GM04504 (cell line): ENCODE measurements around the gene HIGD1B.

Experiments
- DNase-seq: peaks from one replicate; pipeline ENCODE4 v3.0.0-alpha.2; 2012; ENCODE audit warnings: low read depth

HIGD1B gene

GRCh38 chr17:44837196-44837595, 10.5 kb upstream of the HIGD1B start:
- no peak for DNase-seq

DNA sequence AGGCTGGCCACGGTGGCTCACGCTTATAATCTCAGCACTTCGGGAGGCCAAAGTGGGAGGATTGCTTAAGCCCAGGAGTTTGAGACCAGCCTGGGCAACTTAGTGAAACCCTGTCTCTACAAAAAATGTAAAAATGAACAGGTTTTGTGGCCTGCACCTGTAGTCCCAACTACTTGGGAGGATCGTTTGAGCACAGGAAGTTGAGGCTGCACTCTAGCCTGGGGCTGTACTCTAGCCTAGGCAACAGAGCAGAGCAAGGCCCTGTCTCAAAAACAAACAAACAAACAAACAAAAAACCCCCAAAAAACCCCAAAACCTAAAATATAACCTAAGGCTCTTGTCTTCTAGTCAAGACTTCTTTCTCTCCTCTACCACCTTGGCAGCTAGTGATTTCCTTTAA, 7.4 kb upstream of the HIGD1B start:
- no peak for DNase-seq

DNA sequence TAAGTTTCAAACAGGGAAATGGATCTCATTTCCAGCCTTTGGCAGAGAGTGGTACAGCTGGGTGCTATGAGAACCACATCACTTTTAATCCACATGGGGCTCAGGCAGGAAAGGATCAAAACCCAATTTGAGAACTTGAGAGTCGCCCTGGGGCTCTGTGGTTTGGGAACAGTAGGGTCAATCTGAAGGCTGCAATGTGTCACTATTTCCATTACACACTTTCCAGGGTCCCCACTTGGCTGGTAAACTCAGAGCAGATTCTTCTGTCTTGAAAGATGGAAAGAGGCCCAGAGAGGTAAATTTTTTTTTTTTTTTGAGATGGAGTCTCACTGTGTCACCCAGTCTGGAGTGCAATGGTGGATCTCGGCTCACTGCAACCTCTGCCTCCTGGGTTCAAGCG, 6.7 kb upstream of the HIGD1B start:
- no peak for DNase-seq

- no peak for DNase-seq
Measured at GRCh38 chr17:44842748-44843147, 4.9 kb upstream of the HIGD1B start.

DNA sequence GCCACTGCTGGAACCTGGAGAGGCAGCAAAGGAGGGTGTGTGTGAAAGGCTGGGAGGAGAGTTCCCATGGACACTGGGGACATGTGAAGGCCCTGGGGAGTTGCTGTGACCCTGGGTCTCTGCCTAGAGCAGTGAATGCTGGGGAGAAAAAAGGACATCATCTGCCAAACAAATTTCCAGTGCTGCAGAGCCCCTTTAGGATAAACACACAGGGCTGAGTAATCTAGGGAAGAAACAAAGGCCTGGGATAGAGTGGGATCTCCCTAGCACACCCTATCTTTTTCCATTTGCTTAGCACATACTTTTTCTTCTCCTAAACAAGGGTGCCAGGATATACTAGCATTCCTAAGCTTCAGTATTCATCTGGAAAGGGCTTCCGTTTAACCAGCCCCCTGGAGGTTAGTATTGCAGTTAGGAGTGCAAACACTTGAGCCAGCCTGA, 3.3 kb upstream of the HIGD1B start:
- no peak for DNase-seq

DNA sequence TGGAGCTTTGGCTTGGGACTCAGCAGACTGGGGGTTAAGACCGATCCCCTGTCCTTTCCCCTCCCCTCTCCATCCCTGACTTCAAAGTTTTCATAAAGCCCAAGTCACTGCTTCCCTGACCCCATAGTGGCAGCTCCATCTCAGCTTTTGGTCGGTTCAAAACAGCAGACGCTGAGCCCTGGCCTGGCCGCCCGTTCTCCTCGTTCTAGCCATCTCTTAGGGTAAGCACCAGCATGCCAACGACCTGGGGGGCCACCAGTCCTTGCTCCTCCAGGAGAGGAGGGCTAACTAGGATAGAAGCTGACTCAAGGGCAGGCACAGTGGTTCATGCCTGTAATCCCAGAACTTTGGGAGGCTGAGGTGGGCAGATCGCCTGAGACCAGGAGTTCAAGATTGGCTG, 1.5 kb upstream of the HIGD1B start:
- no peak for DNase-seq

DNA sequence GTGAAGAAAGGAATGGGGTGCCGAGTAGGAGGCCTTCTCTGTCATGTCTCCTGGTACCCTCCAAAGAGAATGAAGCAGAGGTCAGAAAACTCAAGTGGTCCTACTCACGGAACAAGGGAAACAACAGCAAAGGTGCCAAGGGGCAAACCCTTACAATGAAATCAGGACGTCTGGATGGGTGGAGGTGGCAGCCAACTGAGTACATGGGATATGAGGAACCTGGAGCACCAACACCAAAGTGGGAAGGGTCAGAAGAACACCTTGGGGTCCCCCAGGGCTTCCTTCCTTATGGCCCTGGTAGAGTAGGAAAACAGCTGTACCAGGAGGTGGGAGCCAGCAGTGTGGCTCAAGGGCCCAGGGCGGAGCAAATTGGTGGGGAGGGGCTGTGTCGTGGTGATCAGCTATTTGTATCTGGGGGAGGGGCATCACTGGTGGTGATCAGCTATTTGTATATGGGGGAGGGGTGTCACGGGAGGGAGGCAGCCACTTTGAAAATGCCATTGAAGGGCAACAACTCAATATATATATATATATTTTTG, 643 bp downstream of the HIGD1B start:
- no peak for DNase-seq

DNA sequence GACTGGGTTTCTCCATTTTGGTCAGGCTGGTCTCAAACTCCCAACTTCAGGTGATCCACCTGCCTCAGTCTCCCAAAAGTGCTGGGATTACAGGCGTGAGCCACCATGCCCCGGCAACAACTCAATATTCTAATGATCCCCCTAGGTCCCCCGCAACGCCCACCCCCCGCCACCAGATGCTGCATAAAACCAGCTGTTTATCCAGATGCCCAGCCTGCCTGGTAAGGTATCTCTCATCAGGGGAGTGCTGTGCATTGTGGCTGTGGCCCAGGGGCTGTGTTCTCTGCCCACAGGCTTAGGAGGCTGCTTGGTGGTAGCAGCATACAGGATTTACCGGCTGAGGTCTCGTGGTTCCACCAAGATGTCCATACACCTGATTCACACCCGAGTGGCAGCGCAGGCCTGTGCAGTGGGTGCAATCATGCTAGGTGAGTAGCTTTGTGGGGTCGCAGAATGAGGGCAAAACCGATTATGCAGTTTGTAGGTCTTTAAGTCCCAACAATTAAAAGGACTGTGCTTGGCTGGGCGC, 1.3 kb downstream of the HIGD1B start:
- DNase-seq, result no peak

DNA sequence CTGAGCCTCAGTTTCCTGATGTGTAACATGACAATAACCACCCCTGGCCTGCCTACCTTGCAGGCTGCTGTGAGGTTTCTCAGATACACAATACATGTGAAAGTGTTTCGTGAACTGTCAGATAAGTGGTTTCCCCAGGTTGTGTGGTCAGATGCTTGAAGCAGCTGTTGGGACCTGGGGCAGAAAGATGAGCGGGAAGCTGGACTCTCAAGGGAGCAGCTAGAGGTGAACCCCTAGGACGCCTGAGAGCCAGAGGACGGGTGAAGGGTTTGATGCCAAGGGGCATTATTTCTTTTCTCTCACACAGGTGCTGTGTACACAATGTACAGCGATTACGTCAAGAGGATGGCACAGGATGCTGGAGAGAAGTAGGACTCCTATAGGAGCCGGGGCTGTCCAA, 2.3 kb downstream of the HIGD1B start:
- no peak for DNase-seq

DNA sequence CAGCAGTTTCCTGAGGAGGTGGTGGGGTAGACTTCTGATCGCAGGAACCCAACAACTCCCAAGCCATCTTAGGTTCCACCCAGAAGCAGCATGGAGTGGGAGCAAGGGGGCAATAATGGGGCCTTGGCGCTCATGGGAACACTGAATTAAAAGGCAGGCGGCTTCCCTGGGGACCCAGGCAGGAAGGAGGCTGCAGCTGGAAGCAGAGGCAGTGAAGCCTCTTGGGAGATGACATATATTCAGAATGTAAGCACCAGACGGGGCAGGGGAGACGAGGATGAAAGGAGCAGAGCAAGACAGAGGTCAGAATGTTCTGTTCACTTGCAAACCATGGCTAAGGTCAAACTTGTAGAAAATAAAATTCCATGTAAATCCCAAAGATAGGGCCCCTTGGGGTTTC, 2.9 kb downstream of the HIGD1B start:
- no peak for DNase-seq

DNA sequence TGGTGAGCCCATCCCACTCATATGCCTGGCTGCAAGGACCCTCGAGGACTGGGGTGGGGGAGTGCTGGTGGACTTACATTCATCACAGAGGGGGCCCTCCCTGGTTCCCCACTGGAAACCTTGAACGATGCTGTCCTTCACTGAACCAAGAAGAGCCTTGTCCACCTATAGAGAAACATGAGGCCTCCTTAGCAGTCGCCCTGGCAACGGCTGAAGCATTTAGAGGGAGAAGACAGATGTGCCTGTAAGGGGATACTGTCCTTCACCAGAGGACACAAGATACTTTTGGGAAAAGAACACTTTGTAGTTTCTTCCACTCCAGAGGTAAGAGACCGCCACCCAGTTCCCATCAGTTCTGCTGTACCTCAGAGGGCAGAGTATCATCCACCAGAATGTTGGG, 6.5 kb downstream of the HIGD1B start:
- no peak for DNase-seq

GRCh38 chr17:44859701-44860100, 12.0 kb downstream of the HIGD1B start:
- DNase-seq, result no peak

DNA sequence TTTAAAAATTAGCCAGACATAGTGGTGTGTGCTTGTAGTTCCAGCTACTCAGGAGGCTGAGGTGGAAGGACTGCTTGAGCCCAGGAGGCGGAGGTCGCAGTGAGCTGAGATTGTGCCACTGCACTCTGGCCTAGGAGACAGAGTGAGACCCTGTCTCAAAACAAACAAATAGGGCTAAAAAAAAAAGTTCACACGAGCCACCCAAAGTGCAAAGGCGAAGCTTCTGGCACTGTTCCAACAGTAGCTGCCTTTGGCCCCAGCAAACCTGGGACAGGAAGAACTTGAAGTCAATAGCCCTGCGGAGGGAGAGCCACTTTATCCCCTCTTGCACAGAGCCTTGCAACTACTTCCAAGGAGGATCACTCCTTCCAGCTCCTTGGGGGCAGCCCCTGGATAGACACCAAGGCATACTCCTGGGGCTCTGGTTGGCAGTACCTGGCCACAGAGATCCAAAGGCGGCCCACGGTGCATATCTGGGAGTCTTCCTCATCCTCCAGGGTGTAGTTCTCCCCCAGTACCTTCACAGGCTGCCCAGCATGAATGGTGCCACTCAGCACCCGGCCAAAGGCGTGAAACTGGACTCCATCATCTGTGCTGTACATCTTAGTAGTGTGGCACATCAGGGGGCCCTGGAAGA, 14.7 kb downstream of the HIGD1B start:
- DNase-seq, result no peak

DNA sequence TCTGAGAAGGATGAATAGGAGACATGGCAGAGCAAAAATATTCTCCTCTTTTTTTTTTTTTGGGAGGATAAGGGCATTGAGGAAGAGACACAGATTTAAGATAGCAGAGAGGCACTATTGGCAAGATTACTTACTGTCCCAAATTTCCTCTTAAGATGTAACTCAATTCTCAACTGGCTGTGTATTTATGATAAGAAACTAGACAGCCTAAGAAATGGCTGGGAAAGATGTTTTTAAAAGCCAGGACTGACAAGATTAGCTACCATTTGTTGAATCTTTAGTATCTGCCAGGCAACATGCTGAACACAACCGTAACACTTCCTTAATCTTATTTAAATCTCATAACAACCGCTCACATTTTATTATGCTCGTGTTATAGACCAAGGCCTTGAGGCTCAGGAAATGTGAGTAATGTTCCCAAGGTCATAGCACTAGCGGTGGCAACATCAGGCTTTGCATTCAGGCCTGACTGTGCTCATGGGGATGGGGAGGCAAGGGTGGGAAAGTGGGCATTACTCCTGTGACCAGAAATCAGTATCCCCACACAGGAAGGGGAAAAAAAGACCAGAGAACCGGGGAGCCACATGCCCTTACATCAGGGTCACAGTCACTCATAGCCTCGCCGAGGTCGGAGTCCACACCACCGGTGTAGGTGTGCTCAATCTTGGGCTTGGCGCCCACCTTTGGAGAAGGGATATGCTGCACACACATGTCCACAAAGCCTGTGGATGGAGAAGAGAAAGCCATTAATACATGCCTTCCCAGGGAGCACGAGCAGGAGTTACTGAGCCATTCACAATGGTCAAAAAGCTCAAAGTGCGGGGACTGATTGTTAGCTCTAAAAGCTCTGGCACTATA, 15.6 kb downstream of the HIGD1B start:
- no peak for DNase-seq

DNA sequence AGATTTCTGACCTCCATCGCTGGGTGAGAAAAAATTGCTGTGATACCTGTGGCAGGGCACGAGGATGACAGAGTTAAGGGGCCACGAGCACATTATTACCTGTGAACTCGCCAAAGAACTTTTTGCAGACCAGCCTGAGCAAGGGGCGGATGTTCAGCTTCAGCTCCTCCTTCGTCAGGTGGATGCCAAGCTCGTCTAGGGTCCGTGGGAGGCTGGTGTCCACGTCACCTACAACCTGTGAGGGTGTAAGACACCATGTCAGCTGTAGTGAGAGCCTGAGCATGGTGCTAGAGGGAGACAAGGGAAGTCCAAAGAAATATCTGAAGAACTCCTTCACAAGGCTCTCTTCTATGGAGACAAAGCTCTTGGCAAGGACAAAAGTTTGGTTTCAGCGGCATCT, 17.1 kb downstream of the HIGD1B start:
- no peak for DNase-seq

GRCh38 chr17:44865231-44865660, 17.6 kb downstream of the HIGD1B start:
- peak; percentile 44 for DNase-seq

DNA sequence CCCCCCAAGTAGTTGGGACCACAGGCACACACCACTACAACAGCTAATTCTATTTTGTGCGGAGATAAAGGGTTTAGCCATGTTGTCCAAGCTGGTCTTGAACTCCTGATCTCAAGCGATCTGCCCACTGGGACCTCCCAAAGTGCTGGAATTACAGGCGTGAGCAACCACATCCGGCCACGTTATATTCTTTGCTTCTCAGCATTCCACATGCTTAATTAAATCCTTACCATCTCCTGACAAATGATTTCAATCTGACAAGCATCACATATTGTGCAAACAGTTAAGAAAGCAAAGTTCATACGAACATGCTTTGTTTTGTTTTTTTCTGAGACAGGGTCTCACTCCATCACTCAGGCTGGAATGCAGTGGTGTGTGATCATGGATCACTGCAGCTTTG, 18.2 kb downstream of the HIGD1B start:
- peak; percentile 63 for DNase-seq

- DNase-seq, result no peak
Measured at GRCh38 chr17:44867841-44868240, 20.2 kb downstream of the HIGD1B start.

DNA sequence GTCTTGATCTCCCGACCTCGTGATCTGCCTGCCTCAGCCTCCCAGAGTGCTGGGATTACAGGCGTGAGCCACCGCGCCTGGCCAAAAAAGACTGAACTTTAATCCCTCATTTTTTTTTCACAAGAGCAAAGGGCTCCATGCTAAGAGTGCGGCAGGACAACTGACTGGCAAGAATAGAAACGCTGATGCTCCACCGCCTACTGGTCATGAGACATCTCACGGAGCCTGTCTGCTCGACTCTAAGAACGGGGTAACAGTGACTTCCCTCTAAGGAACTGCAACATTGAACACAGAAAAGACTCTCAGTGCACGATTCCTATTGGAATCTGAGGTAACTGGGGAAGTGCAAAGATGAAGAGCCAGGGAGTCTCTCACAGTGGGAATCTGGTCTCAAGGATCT, 23.9 kb downstream of the HIGD1B start:
- DNase-seq, result no peak

- no peak for DNase-seq
Measured at GRCh38 chr17:44872131-44872768, 24.6 kb downstream of the HIGD1B start.

GRCh38 chr17:44875761-44876160, 28.1 kb downstream of the HIGD1B start:
- DNase-seq, result no peak

- no peak for DNase-seq
Measured at GRCh38 chr17:44877121-44877520, 29.4 kb downstream of the HIGD1B start.
